ENCODE results near the gene ERBB4.

ERBB4 gene

GRCh38 chr2:211845338-211846035 lies 693.1 kb downstream of the ERBB4 start:
- TF ChIP-seq CTCF (IDR thresholded peaks at IDR 0.05; ENCODE audit: low read depth, low read length): no peak
- H3K4me3 ChIP-seq (replicated peaks in 1 of 2; ENCODE audit: low read depth in 2 of 2, low read length in 2 of 2): no peak overlapping the region
- no peak for DNase-seq (ENCODE audit: low read depth in 2 of 2)

DNA sequence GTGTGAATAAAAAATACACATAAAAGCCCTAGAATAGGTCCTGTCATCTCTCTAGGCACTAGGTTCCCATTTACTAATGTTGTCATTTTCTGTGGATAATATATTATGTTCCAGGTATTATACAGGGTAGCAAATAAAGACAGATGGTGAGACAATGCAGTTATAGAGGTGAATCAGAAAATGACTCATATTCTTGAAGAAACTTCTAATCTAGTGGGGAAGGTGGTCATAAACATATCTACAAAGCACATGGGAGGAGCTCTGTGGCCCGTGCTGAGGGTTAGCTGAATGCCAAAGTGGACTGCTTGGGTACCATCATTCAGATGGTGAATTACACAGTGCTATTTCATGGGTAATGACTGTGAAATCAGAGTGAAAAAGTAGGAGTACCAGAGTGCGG lies 700.9 kb downstream of the ERBB4 start:
- TF ChIP-seq CTCF (IDR thresholded peaks at IDR 0.05; ENCODE audit: low read depth, low read length): no peak
- no peak overlapping the region for H3K4me3 ChIP-seq (replicated peaks in 1 of 2; ENCODE audit: low read depth in 2 of 2, low read length in 2 of 2)
- DNase-seq (ENCODE audit: low read depth in 2 of 2): no peak

DNA sequence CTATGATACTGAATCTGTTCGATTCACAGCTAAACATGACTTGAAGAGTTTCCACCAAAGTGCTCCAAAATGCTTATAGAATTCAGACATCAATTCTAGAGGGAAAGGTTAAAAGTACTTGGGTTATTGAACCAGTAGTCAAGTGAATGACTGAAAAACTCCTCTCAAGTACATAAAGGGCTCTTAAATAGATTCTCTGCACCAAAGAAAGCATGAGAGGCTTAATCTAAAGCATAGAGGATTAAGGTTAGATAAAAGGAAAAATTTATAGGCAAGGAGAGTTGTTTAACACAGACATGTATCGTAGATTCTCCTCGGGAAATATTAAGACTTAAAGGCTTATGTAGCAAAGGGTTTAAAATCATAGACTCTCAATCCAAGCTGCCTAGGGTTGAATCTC lies 701.4 kb downstream of the ERBB4 start:
- TF ChIP-seq CTCF (IDR thresholded peaks at IDR 0.05; ENCODE audit: low read depth, low read length): no peak
- no peak overlapping the region for H3K4me3 ChIP-seq (replicated peaks in 1 of 2; ENCODE audit: low read depth in 2 of 2, low read length in 2 of 2)
- no peak for DNase-seq (ENCODE audit: low read depth in 2 of 2)

GRCh38 chr2:211836409-211836808 lies 702.2 kb downstream of the ERBB4 start:
- TF ChIP-seq CTCF (IDR thresholded peaks at IDR 0.05; ENCODE audit: low read depth, low read length): no peak
- peak in 1 of 2 donors; percentile 8 for DNase-seq (ENCODE audit: low read depth in 2 of 2)

GRCh38 chr2:211835695-211836094 lies 702.9 kb downstream of the ERBB4 start:
- no peak overlapping the region for H3K4me3 ChIP-seq (replicated peaks in 1 of 2; ENCODE audit: low read depth in 2 of 2, low read length in 2 of 2)
- TF ChIP-seq CTCF (IDR thresholded peaks at IDR 0.05; ENCODE audit: low read depth, low read length): no peak
- no peak for DNase-seq (ENCODE audit: low read depth in 2 of 2)

More at GRCh38 chr2:211836409-211836808, 702.2 kb downstream of the ERBB4 start:
- H3K4me3 ChIP-seq (replicated peaks in 1 of 2; ENCODE audit: low read depth in 2 of 2, low read length in 2 of 2): no peak overlapping the region

- no peak for DNase-seq (ENCODE audit: low read depth in 2 of 2)
- no peak overlapping the region for H3K4me3 ChIP-seq (replicated peaks in 1 of 2; ENCODE audit: low read depth in 2 of 2, low read length in 2 of 2)
- no peak for TF ChIP-seq CTCF (IDR thresholded peaks at IDR 0.05; ENCODE audit: low read depth, low read length)
Observed at GRCh38 chr2:211833582-211834279, 704.9 kb downstream of the ERBB4 start.

Measured in cardiac fibroblast (primary cell).